K562 (cell line): ENCODE data around the gene PRSS56.

Experiments used
- NR1H2 ChIP-seq: sonication (generic); formaldehyde crosslinking; IDR thresholded peaks from 2 replicates; pipeline ENCODE4 v1.4.0; 2020; ENCODE audit warnings: mild to moderate bottlenecking, missing genetic modification reagents
- SPI1 ChIP-seq: IDR thresholded peaks from 2 replicates; pipeline ENCODE4 v1.6.1; 2011; ENCODE audit warnings: low read depth, low read length, control low read depth, borderline replicate concordance
- TCF7 ChIP-seq: sonication (generic); IDR thresholded peaks from 2 replicates; pipeline ENCODE4 v1.6.1; 2016; ENCODE audit warnings: antibody characterized with exemption, borderline replicate concordance
- TF ChIP-seq, protein P1 (sequence below): sonication (generic); formaldehyde crosslinking; IDR thresholded peaks from 2 replicates; pipeline ENCODE4 v1.8.1; 2023; ENCODE audit warnings: missing genetic modification reagents, mild to moderate bottlenecking, borderline replicate concordance
- TF ChIP-seq, protein P2 (sequence below), 3 experiments: fragments of 200-800 bp in 1 of 3; sonication (Bioruptor generic) in 1 of 3; sonication (generic) in 1 of 3; formaldehyde crosslinking in 1 of 3; IDR thresholded peaks; 2 replicates each; pipeline versions ENCODE4 v1.6.1 to v1.8.0; 2016 to 2022; ENCODE audit warnings: mild to moderate bottlenecking in 2 of 3, missing compliant biosample characterization in 2 of 3, missing genetic modification characterization in 2 of 3, missing genetic modification reagents in 1 of 3
- TF ChIP-seq, protein P3 (sequence below): fragments of 450-650 bp; formaldehyde crosslinking; IDR thresholded peaks from 2 replicates; pipeline ENCODE4 v1.4.0; 2020; ENCODE audit warnings: mild to moderate bottlenecking, moderate library complexity
- TF ChIP-seq, protein P4 (sequence below): sonication (generic); formaldehyde crosslinking; IDR thresholded peaks from 2 replicates; pipeline ENCODE4 v1.8.1; 2023; ENCODE audit warnings: mild to moderate bottlenecking, missing genetic modification reagents

DNA sequence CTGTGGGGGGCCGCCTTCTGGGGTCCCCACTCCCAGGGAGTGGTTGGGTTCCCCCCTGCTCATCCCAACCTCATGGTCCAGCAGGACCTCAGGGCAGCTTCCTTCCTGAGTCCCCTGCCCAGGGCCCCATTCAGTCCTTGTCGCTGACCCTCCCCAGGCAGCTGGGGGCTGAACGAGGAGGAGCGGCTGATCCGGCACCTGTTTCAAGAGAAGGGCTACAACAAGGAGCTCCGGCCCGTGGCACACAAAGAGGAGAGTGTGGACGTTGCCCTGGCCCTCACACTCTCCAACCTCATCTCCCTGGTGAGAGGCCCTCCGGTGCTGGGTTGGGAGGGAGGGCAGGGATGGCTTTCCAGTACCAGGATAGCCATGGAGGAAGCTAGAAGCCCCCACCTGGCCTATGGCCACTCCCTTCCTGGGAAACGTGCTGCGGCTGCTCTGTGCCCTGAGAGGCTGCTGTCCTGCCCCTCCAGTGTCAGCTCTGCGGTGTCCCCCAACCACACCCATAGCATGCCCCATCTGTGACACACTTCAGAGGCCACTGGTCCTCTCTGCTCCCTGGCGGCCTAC, 6.3 kb downstream of the PRSS56 start:
- TF ChIP-seq, protein P1, sequence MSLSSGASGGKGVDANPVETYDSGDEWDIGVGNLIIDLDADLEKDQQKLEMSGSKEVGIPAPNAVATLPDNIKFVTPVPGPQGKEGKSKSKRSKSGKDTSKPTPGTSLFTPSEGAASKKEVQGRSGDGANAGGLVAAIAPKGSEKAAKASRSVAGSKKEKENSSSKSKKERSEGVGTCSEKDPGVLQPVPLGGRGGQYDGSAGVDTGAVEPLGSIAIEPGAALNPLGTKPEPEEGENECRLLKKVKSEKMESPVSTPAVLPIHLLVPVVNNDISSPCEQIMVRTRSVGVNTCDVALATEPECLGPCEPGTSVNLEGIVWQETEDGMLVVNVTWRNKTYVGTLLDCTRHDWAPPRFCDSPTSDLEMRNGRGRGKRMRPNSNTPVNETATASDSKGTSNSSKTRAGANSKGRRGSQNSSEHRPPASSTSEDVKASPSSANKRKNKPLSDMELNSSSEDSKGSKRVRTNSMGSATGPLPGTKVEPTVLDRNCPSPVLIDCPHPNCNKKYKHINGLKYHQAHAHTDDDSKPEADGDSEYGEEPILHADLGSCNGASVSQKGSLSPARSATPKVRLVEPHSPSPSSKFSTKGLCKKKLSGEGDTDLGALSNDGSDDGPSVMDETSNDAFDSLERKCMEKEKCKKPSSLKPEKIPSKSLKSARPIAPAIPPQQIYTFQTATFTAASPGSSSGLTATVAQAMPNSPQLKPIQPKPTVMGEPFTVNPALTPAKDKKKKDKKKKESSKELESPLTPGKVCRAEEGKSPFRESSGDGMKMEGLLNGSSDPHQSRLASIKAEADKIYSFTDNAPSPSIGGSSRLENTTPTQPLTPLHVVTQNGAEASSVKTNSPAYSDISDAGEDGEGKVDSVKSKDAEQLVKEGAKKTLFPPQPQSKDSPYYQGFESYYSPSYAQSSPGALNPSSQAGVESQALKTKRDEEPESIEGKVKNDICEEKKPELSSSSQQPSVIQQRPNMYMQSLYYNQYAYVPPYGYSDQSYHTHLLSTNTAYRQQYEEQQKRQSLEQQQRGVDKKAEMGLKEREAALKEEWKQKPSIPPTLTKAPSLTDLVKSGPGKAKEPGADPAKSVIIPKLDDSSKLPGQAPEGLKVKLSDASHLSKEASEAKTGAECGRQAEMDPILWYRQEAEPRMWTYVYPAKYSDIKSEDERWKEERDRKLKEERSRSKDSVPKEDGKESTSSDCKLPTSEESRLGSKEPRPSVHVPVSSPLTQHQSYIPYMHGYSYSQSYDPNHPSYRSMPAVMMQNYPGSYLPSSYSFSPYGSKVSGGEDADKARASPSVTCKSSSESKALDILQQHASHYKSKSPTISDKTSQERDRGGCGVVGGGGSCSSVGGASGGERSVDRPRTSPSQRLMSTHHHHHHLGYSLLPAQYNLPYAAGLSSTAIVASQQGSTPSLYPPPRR (CRISPR knock-in tag), result no peak
- TF ChIP-seq, protein P2, sequence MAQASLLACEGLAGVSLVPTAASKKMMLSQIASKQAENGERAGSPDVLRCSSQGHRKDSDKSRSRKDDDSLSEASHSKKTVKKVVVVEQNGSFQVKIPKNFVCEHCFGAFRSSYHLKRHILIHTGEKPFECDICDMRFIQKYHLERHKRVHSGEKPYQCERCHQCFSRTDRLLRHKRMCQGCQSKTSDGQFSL (CRISPR knock-in tag; IDR thresholded peaks at IDR 0.05), result no peak
- TF ChIP-seq, protein P2 (tag; IDR thresholded peaks at IDR 0.05), result no peak
- TF ChIP-seq TCF7 (no peak), NR1H2 (CRISPR knock-in tag) (no peak), SPI1 (no peak)
- TF ChIP-seq, protein P3, sequence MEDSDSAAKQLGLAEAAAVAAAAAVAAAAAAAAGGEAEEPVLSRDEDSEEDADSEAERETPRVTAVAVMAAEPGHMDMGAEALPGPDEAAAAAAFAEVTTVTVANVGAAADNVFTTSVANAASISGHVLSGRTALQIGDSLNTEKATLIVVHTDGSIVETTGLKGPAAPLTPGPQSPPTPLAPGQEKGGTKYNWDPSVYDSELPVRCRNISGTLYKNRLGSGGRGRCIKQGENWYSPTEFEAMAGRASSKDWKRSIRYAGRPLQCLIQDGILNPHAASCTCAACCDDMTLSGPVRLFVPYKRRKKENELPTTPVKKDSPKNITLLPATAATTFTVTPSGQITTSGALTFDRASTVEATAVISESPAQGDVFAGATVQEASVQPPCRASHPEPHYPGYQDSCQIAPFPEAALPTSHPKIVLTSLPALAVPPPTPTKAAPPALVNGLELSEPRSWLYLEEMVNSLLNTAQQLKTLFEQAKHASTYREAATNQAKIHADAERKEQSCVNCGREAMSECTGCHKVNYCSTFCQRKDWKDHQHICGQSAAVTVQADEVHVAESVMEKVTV (CRISPR knock-in tag), result no peak
- TF ChIP-seq, protein P4, sequence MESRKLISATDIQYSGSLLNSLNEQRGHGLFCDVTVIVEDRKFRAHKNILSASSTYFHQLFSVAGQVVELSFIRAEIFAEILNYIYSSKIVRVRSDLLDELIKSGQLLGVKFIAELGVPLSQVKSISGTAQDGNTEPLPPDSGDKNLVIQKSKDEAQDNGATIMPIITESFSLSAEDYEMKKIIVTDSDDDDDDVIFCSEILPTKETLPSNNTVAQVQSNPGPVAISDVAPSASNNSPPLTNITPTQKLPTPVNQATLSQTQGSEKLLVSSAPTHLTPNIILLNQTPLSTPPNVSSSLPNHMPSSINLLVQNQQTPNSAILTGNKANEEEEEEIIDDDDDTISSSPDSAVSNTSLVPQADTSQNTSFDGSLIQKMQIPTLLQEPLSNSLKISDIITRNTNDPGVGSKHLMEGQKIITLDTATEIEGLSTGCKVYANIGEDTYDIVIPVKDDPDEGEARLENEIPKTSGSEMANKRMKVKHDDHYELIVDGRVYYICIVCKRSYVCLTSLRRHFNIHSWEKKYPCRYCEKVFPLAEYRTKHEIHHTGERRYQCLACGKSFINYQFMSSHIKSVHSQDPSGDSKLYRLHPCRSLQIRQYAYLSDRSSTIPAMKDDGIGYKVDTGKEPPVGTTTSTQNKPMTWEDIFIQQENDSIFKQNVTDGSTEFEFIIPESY (CRISPR knock-in tag), result no peak
